Trophoblast cell (in vitro differentiated cells and primary cell): ENCODE data around the gene GCH1.

ENCODE experiments used
- DNase-seq, 2 donors: peaks; one replicate each; pipeline ENCODE4 v3.0.0-alpha.2; 2016
- H2AFZ ChIP-seq: 2 replicates; pipeline ENCODE4 v1.6.1; 2013; ENCODE audit warnings: low read length, moderate library complexity, mild to moderate bottlenecking; ENCODE audit not compliant: insufficient read depth, poor library complexity
- H2AK5ac ChIP-seq: 2 replicates; pipeline ENCODE4 v1.6.1; 2013; ENCODE audit warnings: mild to moderate bottlenecking, low read length
- H2BK120ac ChIP-seq: 2 replicates; pipeline ENCODE4 v1.6.1; 2013; ENCODE audit warnings: low read length, mild to moderate bottlenecking, moderate library complexity; ENCODE audit not compliant: insufficient read depth, poor library complexity
- H2BK12ac ChIP-seq: 2 replicates; pipeline ENCODE4 v1.6.1; 2013; ENCODE audit warnings: mild to moderate bottlenecking, low read length, moderate library complexity
- H2BK5ac ChIP-seq: 2 replicates; pipeline ENCODE4 v1.6.1; 2013; ENCODE audit warnings: low read length, low read depth, moderate library complexity, mild to moderate bottlenecking; ENCODE audit not compliant: poor library complexity
- H3K14ac ChIP-seq: 2 replicates; pipeline ENCODE4 v1.6.1; 2013; ENCODE audit warnings: mild to moderate bottlenecking, low read length
- H3K18ac ChIP-seq: 2 replicates; pipeline ENCODE4 v1.6.1; 2013; ENCODE audit warnings: mild to moderate bottlenecking, low read length
- H3K23ac ChIP-seq: 2 replicates; pipeline ENCODE4 v1.6.1; 2013; ENCODE audit warnings: low read length
- H3K27ac ChIP-seq: 2 replicates; pipeline ENCODE4 v1.5.1; 2013; ENCODE audit warnings: low read depth, mild to moderate bottlenecking, inconsistent platforms, low read length, moderate library complexity
- H3K27me3 ChIP-seq: 2 replicates; pipeline ENCODE4 v1.6.1; 2013; ENCODE audit warnings: inconsistent platforms, mild to moderate bottlenecking, low read length, moderate library complexity; ENCODE audit not compliant: insufficient read depth
- H3K36me3 ChIP-seq, 2 experiments: 1 replicate in 1 of 2; 2 replicates in 1 of 2; pipeline ENCODE4 v1.6.1; 2013; ENCODE audit warnings: low read length in 2 of 2, mild to moderate bottlenecking in 2 of 2, moderate library complexity in 1 of 2; ENCODE audit not compliant: insufficient read depth in 2 of 2, control insufficient read depth in 1 of 2
- H3K4ac ChIP-seq: 2 replicates; pipeline ENCODE4 v1.6.1; 2013; ENCODE audit warnings: low read depth, mild to moderate bottlenecking, low read length, moderate library complexity
- H3K4me1 ChIP-seq, 2 experiments: 1 replicate in 1 of 2; 2 replicates in 1 of 2; pipeline ENCODE4 v1.6.1; 2013; ENCODE audit warnings: low read length in 2 of 2, mild to moderate bottlenecking in 2 of 2, moderate library complexity in 1 of 2; ENCODE audit not compliant: insufficient read depth in 2 of 2, control insufficient read depth in 1 of 2
- H3K4me2 ChIP-seq: 2 replicates; pipeline ENCODE4 v1.6.1; 2013; ENCODE audit warnings: inconsistent platforms, mild to moderate bottlenecking, low read length, moderate library complexity
- H3K4me3 ChIP-seq: 2 replicates; pipeline ENCODE4 v1.5.1; 2013; ENCODE audit warnings: mild to moderate bottlenecking, low read depth, low read length, inconsistent platforms
- H3K79me1 ChIP-seq: one replicate; pipeline ENCODE4 v1.6.1; 2013; ENCODE audit warnings: low read length
- H3K79me2 ChIP-seq: 2 replicates; pipeline ENCODE4 v1.6.1; 2013; ENCODE audit warnings: low read length, mild to moderate bottlenecking; ENCODE audit not compliant: control insufficient read depth, insufficient read depth, poor library complexity
- H3K9ac ChIP-seq: 2 replicates; pipeline ENCODE4 v1.6.1; 2013; ENCODE audit warnings: mild to moderate bottlenecking, low read length
- H3K9me3 ChIP-seq: 2 replicates; pipeline ENCODE4 v1.6.1; 2013; ENCODE audit warnings: low read depth, mild to moderate bottlenecking, control low read depth, inconsistent platforms, low read length; ENCODE audit not compliant: insufficient read depth
- H4K12ac ChIP-seq: 2 replicates; pipeline ENCODE4 v1.6.1; 2013; ENCODE audit warnings: low read depth, mild to moderate bottlenecking, low read length, moderate library complexity
- H4K8ac ChIP-seq: 2 replicates; pipeline ENCODE4 v1.6.1; 2013; ENCODE audit warnings: low read depth, mild to moderate bottlenecking, low read length, moderate library complexity
- H4K91ac ChIP-seq: one replicate; pipeline ENCODE4 v1.6.1; 2013; ENCODE audit warnings: low read depth, mild to moderate bottlenecking, low read length, moderate library complexity
- WGBS: extraction: QIAGEN DNeasy Blood & Tissue Kit; methylation state at CpG from one replicate; pipeline ENCODE4 v1.1.7; 2013; ENCODE audit warnings: missing lambda C conversion rate; ENCODE audit not compliant: insufficient read length, insufficient coverage; ENCODE audit errors: extremely low coverage; 5-methylcytosine and 5-hydroxymethylcytosine counted together

GCH1 gene

GRCh38 chr14:54942913-54943312, 40.3 kb upstream of the GCH1 start:
- H3K27ac ChIP-seq = no peak overlapping the region
- H3K4me1 ChIP-seq = no peaks in the 10 kb centered on the region
- no peak overlapping the region for H2AFZ ChIP-seq
- H2BK5ac ChIP-seq = no peak overlapping the region
- no peak overlapping the region for H4K12ac ChIP-seq
- no peak overlapping the region for H3K23ac ChIP-seq
- peaks cover 7 to 8% of the 10 kb centered on the region in 2 experiments for H3K36me3 ChIP-seq
- no peak overlapping the region for H2BK12ac ChIP-seq
- no peaks in the 10 kb centered on the region for H3K27me3 ChIP-seq
- no peak overlapping the region for H2AK5ac ChIP-seq
- no peak for DNase-seq
- no peak overlapping the region for H3K9ac ChIP-seq
- H4K91ac ChIP-seq = no peak overlapping the region
- H3K79me2 ChIP-seq = no peaks in the 10 kb centered on the region
- no peaks in the 10 kb centered on the region for H3K79me1 ChIP-seq
- WGBS = no CpG with 5 or more reads among the region's 4 CpGs
- no peak overlapping the region for H3K4me2 ChIP-seq
- no peak overlapping the region for H3K14ac ChIP-seq
- peaks cover 3% of the 10 kb centered on the region for H3K9me3 ChIP-seq
- H2BK120ac ChIP-seq = no peak overlapping the region
- no peak overlapping the region for H3K18ac ChIP-seq
- no peak overlapping the region for H3K4ac ChIP-seq
- no peak overlapping the region for H3K4me3 ChIP-seq
- H4K8ac ChIP-seq = no peak overlapping the region

GRCh38 chr14:54936816-54937215, 34.2 kb upstream of the GCH1 start:
- Histone ChIP-seq H2AK5ac (no peak overlapping the region), H3K23ac (no peak overlapping the region), H2AFZ (no peak overlapping the region), H3K4me1 (no peaks in the 10 kb centered on the region), H3K36me3 (peaks cover 0 to 3% of the 10 kb centered on the region in 2 experiments), H3K27me3 (no peaks in the 10 kb centered on the region), H4K91ac (no peak overlapping the region), H2BK120ac (no peak overlapping the region), H4K8ac (no peak overlapping the region), H3K18ac (no peak overlapping the region), H2BK5ac (no peak overlapping the region), H3K4me2 (no peak overlapping the region), H3K14ac (no peak overlapping the region), H3K27ac (no peak overlapping the region), H3K4ac (no peak overlapping the region), H3K79me2 (no peaks in the 10 kb centered on the region), H2BK12ac (no peak overlapping the region), H3K9ac (no peak overlapping the region), H4K12ac (no peak overlapping the region), H3K79me1 (no peaks in the 10 kb centered on the region), H3K4me3 (no peak overlapping the region), H3K9me3 (no peaks in the 10 kb centered on the region)
- no CpG with 5 or more reads among the region's 1 CpG for WGBS
- no peak for DNase-seq

- no peak overlapping the region for H3K4me2 ChIP-seq
- no peak overlapping the region for H3K4ac ChIP-seq
- H2BK120ac ChIP-seq = no peak overlapping the region
- WGBS = no CpG with 5 or more reads among the region's 5 CpGs
- H3K79me2 ChIP-seq = no peaks in the 10 kb centered on the region
- no peak overlapping the region for H3K4me3 ChIP-seq
- no peak overlapping the region for H3K27ac ChIP-seq
- no peak overlapping the region for H4K8ac ChIP-seq
- no peaks in the 10 kb centered on the region for H3K9me3 ChIP-seq
- H2AK5ac ChIP-seq = no peak overlapping the region
- H3K79me1 ChIP-seq = no peaks in the 10 kb centered on the region
- peaks cover 0 to 3% of the 10 kb centered on the region in 2 experiments for H3K36me3 ChIP-seq
- peak; percentile 48 to 84 for DNase-seq
- no peaks in the 10 kb centered on the region for H3K4me1 ChIP-seq
- H4K12ac ChIP-seq = no peak overlapping the region
- no peak overlapping the region for H2BK12ac ChIP-seq
- no peak overlapping the region for H3K23ac ChIP-seq
- H4K91ac ChIP-seq = no peak overlapping the region
- H3K27me3 ChIP-seq = no peaks in the 10 kb centered on the region
- H3K18ac ChIP-seq = no peak overlapping the region
- no peak overlapping the region for H3K14ac ChIP-seq
- no peak overlapping the region for H2AFZ ChIP-seq
- no peak overlapping the region for H3K9ac ChIP-seq
- no peak overlapping the region for H2BK5ac ChIP-seq
Measured at GRCh38 chr14:54935958-54936357, 33.3 kb upstream of the GCH1 start.

GRCh38 chr14:54935100-54935499, 32.5 kb upstream of the GCH1 start:
- Histone ChIP-seq H2BK5ac (no peak overlapping the region), H2AK5ac (no peak overlapping the region), H3K27ac (no peak overlapping the region), H3K27me3 (no peaks in the 10 kb centered on the region), H3K4ac (no peak overlapping the region), H4K91ac (no peak overlapping the region), H3K79me1 (no peaks in the 10 kb centered on the region), H2AFZ (no peak overlapping the region), H3K9ac (no peak overlapping the region), H2BK12ac (no peak overlapping the region), H3K4me2 (no peak overlapping the region), H3K14ac (no peak overlapping the region), H3K23ac (no peak overlapping the region), H3K4me1 (no peaks in the 10 kb centered on the region), H3K9me3 (no peaks in the 10 kb centered on the region), H4K12ac (no peak overlapping the region), H3K18ac (no peak overlapping the region), H2BK120ac (no peak overlapping the region), H3K79me2 (no peaks in the 10 kb centered on the region), H3K36me3 (peaks cover 0 to 3% of the 10 kb centered on the region in 2 experiments), H4K8ac (no peak overlapping the region), H3K4me3 (no peak overlapping the region)
- peak in 1 of 2 donors; percentile 16 for DNase-seq
- no CpG with 5 or more reads among the region's 2 CpGs for WGBS
